ENCODE results near the gene SLC37A1. TPM values are rescaled to one million over a fixed set of nuclear protein-coding genes. Genes with fewer than 3 reads are reported as not detected.
A peak's percentile ranks its signal among the peaks of the same experiment; 100 is the strongest.

Gene SLC37A1
- total RNA-seq, 2 experiments from 2014 or later = 12.8 to 14.9 TPM

- DNase-seq = no peak
- intact Hi-C loops (cut with micrococcal nuclease) = no loop called here
- Mint-ChIP-seq H3K27ac (no peak overlapping the region), H3K4me1 (ENCODE audit: low read depth) (peaks cover 10% of the 10 kb centered on the region), H3K36me3 (ENCODE audit: low read depth) (no peaks in the 10 kb centered on the region), H3K4me3 (no peak overlapping the region), H3K9me3 (no peaks in the 10 kb centered on the region), H3K27me3 (peaks cover 1% of the 10 kb centered on the region)
- no peak for ATAC-seq
- ChIA-PET POLR2A (interaction anchor here (0.9 kb wide), 1 partner anchor 26 kb away, joined by 3 read pairs; no protein-coding TSS in a partner anchor), CTCF (interaction anchor here (0.6 kb wide), 1 partner anchor 41 kb away, joined by 3 read pairs; no protein-coding TSS in a partner anchor)
- TF ChIP-seq, protein P1, sequence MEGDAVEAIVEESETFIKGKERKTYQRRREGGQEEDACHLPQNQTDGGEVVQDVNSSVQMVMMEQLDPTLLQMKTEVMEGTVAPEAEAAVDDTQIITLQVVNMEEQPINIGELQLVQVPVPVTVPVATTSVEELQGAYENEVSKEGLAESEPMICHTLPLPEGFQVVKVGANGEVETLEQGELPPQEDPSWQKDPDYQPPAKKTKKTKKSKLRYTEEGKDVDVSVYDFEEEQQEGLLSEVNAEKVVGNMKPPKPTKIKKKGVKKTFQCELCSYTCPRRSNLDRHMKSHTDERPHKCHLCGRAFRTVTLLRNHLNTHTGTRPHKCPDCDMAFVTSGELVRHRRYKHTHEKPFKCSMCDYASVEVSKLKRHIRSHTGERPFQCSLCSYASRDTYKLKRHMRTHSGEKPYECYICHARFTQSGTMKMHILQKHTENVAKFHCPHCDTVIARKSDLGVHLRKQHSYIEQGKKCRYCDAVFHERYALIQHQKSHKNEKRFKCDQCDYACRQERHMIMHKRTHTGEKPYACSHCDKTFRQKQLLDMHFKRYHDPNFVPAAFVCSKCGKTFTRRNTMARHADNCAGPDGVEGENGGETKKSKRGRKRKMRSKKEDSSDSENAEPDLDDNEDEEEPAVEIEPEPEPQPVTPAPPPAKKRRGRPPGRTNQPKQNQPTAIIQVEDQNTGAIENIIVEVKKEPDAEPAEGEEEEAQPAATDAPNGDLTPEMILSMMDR (IDR thresholded peaks at IDR 0.05) = no peak
Observed at GRCh38 chr21:42508371-42508770, 5.3 kb upstream of the SLC37A1 start.

GRCh38 chr21:42509244-42509643 is 4.4 kb upstream of the SLC37A1 start:
- DNase-seq (no peak), ATAC-seq (no peak)
- Mint-ChIP-seq H3K4me3 (no peak overlapping the region), H3K9me3 (no peaks in the 10 kb centered on the region), H3K27me3 (peaks cover 1% of the 10 kb centered on the region), H3K36me3 (ENCODE audit: low read depth) (no peaks in the 10 kb centered on the region), H3K4me1 (ENCODE audit: low read depth) (peaks cover under 1% of the 10 kb centered on the region), H3K27ac (no peak overlapping the region)
- TF ChIP-seq, protein P1 (IDR thresholded peaks at IDR 0.05) = no peak
- ChIA-PET CTCF (no interaction called here), POLR2A (interaction anchor here (0.9 kb wide), 1 partner anchor 27 kb away, joined by 3 read pairs; no protein-coding TSS in a partner anchor)
- intact Hi-C loops (cut with micrococcal nuclease) = no loop called here

- ChIA-PET CTCF (interaction anchor here (1.0 to 1.9 kb wide), 2 partner anchors 15 to 24 kb away, joined by 3 to 5 read pairs; no protein-coding TSS in a partner anchor), POLR2A (interaction anchor here (0.8 to 4.1 kb wide), 3 partner anchors 14 to 24 kb away, joined by 4 to 31 read pairs (median 4); no protein-coding TSS in a partner anchor)
- Mint-ChIP-seq H3K4me1 (ENCODE audit: low read depth) (peaks cover 18% of the 10 kb centered on the region), H3K27ac (peak overlapping the region; percentile 56), H3K27me3 (no peaks in the 10 kb centered on the region), H3K4me3 (peak overlapping the region; percentile 39), H3K36me3 (ENCODE audit: low read depth) (peaks cover 6% of the 10 kb centered on the region), H3K9me3 (no peaks in the 10 kb centered on the region)
- ATAC-seq = no peak
- DNase-seq = no peak
- TF ChIP-seq, protein P1 (IDR thresholded peaks at IDR 0.05) = no peak
- intact Hi-C loops (cut with micrococcal nuclease) = no loop called here
Observed at GRCh38 chr21:42512346-42513034, 1.2 kb upstream of the SLC37A1 start.

DNA sequence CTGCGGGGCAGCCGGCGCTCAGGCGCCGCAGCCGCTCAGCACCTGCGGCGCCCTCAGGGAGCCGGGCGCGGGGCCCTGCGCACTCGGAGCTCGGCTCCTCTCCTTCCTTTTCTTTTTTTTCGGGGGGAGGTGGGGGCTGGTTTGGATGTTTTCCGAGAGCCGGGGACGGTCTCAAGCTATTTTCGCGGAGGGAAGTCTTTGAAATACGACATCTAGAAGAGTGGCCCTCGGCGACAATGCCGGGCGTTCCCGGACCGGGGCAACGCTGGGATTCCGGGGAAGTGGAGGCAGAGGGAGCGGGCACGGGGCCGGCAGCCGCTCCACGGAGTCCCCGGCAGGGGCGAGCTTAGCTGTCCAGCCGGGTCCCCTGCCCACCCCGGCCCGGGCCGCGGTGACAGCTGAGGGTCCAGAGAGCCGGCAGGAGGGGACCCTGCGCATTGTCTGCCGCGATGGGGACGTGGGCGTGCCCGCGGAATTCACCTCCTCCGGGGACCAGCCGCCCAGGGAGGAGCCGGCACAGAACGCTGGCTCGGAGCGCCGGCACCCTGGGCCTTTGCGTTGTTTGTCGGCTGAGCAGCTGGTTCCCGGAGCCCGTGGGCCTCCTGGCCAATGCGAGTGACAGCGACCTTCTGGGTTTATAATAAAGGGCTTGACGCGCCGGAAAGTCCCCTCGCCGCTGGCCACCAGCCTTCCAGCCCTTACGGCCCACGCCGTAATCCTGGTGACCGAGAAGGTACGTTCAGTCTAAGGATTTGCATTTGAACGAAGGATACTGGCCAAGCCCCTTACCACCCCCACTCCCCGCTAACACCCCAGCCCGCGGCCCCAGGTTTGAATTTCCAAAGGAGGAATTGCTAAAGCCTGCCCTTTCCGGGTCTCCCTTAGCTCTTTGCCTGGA is 582 bp downstream of the SLC37A1 start:
- POLR2A ChIA-PET = interaction anchor here (0.9 to 4.1 kb wide), 11 partner anchors 9 to 99 kb away, joined by 3 to 31 read pairs (median 3); partner anchors contain the start of gene RSPH1
- DNase-seq (peak; percentile 77), ATAC-seq (peak; percentile 77)
- no peaks in the 10 kb centered on the region for H3K9me3 Mint-ChIP-seq
- peak overlapping the region; percentile 77 for H3K4me3 Mint-ChIP-seq
- CTCF ChIA-PET = interaction anchor here (0.8 to 1.6 kb wide), 8 partner anchors 8 to 369 kb away, joined by 3 to 4 read pairs (median 3); no protein-coding TSS in a partner anchor
- no peaks in the 10 kb centered on the region for H3K27me3 Mint-ChIP-seq
- H3K27ac Mint-ChIP-seq = peak overlapping the region; percentile 63
- H3K36me3 Mint-ChIP-seq (ENCODE audit: low read depth) = peaks cover 15% of the 10 kb centered on the region
- peaks cover 20% of the 10 kb centered on the region for H3K4me1 Mint-ChIP-seq (ENCODE audit: low read depth)
- intact Hi-C loops (cut with micrococcal nuclease) = no loop called here
- TF ChIP-seq, protein P1 (IDR thresholded peaks at IDR 0.05) = no peak
